Left hindlimb (tissue), 1 donor: ENCODE measurements around the gene PARVA.
A peak's percentile ranks its signal among the peaks of the same experiment; 100 is the strongest.

Experiments
- DNase-seq: peaks from one replicate; pipeline ENCODE4 v3.0.0-alpha.2; 2018

Gene PARVA

DNA sequence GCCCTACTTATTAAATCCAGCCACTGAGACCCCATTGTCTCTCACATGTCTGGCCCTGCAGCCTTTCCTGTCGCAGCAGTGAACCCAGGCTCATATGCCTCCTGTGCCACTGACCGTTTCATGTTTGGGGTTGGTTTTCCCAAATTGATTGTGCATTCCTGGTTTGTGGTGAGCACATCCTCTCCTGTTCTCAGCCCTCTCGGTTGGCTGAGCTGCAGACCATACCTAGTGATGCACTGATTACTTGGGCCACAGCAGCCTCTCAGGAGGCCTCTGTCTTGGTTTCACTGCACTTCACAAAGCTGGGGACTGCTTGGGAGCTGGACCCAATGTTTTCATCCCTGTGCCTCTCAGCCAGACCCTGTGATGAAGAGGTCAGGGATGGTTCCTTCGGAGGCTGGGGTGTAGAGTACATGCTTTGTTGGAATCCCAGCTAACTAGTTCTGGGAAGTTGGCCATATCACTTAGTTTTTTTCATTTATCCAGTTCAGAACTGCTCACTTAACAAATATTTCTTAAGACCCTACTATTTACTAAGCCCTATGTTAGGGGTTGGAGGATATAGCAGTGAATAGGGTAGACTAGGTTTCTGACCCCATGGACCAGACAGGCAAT, 30.9 kb downstream of the PARVA start:
- DNase-seq, result no peak

DNA sequence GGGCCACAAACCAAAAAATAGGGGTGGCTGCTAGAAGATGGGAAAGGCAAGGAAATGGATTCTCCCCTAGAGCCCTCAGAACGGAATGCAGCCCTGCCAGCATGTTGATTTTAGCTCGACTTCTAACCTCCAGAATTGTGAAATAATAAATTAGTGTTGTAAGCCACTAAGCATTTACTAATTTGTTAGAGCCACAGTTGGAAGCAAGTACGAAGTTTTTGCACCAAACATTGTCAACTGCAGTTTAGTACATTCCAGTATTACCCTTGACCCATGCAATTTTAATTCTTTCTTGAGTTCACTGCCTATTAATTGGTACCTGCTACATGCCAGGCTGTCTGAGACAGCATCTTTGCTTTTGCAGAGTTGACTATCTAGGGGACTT, 32.2 kb downstream of the PARVA start:
- no peak for DNase-seq

DNA sequence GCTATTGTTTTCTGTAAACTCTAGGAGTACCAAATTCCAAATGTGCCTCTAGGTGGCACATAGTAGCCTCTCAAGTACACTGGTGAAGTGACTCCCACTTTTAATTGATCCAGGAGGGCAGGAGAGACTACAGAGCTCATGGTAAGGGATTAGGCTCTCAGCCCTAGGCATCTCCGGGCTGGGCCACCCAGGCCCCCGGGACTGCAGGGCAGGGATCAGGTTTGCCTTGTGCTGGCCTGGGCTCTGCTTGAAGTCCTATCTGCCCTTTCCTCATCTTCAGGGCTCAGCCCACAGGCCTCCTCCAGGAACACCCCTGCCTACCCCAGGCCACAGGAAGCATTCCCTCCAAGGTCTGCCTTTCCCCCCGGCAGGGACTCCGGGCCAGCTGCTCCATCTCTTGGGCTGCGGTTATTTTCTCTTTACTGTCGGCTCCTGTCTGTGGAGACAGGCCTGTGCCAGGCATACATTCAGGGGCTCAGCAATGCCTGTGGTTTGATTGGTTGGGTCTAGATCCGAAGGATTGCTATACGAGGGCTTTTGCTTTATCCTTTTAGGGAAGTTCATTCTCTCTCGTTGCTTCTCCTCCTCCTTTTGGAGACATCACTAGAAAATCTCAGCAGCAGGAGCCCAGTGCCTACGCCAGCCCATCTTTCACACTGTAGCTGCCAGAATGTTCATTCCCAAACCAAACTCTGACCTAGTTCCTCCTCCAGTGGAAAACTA, 32.8 kb downstream of the PARVA start:
- DNase-seq, result peak; percentile 53

DNA sequence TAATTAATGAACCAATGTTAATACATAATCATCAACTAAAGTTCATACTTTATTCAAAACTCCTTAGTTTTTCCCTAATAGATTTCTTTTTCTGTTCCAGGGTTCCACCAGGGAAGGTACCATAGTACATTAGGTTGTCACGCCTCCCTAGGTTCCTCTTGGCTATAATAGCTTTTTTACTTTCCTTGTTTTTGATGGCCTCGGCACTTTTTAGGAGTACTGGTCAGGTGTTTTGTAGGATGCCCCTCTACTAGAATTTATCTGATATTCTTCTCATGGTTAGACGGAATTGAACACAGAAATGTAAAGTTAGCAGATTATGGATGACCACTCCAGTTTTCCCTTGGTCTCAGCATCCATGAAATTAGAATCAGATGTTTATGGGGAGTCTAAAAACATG, 34.0 kb downstream of the PARVA start:
- DNase-seq, result no peak

DNA sequence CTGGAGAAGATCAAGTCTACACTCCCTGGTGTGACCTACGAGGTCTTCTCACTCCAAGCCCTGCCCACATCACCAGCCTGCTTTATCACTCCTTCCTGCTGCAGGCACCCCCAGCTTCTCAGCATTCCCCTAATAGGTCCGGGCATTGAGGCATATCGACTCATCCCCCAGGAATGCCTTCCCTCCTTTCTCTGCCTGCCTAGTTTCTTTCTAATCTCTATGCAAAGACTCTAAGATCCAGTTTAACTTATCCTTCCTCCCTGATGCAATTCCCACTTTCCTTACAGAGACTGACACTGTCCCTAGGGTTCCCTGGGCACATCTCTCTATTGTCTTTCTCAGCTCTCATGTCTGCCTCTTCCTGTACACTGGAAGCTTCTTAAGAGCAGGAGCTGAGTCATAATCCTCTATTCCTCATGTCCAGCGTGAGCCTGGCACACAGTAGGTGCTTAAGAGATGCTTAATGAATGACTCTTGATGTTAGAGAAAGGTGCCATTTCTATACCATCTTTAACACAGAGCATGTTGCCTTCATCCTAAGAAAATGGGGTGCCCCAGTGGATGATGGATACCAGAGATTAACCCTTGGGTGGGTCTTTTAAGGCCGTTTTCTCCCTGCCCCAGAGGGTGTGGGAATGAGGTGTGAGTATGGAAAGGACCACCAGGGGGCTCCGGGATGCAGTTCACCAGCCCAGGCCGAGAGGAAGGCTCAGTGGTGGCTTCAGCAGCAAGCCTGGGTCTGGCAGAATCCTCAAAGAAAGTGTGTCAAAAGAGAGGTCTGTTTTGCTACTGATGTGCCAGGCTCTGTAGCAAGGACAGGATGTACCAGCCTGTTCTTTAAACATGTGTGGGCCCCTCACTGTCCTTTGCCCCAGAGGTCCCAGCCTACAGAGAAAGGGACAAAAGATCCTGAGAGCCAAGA, 34.7 kb downstream of the PARVA start:
- DNase-seq, result peak; percentile 77

DNA sequence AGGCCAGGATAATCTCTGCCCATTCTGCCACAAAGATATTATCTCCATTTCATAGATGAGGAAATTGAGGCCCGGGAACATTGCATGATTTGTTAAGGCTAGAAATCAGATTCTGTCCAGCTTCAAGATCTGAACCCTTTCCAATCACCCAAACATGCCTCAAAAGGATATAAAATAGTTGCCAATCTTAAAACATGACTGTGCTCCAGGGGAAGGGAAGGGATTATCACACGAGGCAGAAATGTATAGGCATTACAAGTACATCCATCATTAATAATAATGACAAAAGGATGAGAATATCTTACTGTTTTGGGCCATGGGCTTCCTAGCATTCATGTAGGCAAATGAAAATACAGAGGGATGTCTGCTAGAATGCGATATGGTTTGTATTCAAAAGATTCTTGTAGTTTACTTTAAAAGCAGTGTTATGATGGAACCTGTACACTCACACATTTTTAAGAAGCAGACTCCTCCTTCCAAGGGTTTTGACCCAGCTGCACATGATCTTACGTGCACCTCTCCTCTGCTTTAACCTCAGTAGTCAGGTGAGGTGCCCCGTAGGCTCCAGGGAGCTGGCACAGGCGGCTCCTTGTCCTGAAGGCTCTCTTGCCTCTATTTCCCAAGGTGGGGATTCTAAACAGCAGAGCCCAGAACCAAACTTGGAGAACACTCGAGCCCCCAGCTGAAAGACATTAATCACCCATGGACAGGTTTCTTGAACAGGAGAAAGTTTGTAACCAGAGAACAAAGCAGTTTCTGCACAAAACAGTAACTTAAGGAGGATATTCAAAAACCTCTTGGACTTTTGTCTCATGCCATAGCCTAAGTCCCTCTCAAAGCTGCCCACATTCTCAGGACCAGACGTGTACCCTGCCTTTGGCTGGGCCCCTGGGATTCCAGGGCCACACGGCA, 36.0 kb downstream of the PARVA start:
- no peak for DNase-seq

DNA sequence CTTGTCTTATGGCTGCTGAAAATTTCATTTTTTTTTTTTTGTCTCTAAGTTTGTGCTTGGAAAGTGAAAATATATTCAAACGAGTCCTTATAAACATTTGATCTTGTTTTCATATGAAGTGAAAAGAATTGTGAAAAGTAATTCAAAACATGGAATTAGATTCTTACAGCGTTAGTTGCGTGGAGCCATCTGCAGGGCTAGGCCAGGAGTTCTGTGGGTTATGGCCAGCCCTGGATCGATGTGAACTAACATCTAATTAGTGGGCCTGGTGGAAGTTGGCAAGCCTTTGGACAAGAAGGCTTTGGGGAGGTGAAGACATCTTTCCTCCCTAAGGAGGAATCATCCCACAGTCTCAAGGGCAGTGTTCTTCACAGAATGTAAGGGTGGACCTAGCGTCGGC, 37.2 kb downstream of the PARVA start:
- no peak for DNase-seq

DNA sequence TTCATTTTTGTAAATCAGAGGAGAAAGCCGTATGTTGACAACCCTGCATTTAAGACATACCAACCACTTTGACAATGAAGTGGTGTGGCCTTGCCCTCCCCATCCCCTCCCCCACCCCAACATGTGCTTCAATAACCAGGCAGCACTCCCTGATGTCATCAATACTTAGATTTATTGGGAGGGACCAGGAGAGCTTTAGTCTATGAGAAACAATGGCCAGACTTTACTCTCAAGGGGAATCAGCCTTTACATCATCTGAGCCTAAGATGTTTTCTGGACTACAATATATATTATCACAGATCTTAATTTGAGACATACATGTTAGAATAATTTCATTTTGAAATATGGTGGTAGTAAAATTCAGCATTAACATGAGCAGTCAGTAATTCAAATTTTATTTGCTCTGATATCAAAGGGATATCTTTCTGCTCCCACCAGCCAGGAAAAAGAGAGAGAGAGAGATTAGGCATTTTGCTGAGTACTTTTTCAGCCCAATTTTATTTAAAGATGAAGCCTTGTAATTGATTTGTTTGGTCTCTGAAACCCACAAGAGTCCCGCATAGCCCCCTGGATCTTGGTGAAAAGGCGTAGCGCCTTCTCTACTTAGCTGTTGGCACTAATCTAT, 38.1 kb downstream of the PARVA start:
- DNase-seq, result no peak

DNA sequence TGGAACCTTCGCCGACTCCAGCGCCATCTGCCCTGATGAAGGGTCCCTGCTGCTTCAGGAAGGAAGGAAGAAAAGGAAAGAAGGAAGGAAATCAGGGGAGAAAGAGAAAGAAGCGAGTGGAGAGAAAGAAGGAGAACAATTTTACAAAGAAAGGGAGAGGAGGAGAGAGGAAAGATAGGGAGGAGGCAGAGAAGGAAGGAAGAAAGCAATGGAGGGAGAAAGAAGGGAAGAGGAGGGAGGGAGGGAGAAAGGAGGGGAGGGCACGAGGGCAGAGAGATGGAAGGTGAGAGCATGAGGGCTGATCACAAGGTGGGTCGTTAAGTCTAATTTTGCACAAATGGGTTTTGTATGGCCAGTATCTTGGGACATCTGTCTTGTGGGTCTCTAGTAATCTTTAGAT, 39.2 kb downstream of the PARVA start:
- no peak for DNase-seq

DNA sequence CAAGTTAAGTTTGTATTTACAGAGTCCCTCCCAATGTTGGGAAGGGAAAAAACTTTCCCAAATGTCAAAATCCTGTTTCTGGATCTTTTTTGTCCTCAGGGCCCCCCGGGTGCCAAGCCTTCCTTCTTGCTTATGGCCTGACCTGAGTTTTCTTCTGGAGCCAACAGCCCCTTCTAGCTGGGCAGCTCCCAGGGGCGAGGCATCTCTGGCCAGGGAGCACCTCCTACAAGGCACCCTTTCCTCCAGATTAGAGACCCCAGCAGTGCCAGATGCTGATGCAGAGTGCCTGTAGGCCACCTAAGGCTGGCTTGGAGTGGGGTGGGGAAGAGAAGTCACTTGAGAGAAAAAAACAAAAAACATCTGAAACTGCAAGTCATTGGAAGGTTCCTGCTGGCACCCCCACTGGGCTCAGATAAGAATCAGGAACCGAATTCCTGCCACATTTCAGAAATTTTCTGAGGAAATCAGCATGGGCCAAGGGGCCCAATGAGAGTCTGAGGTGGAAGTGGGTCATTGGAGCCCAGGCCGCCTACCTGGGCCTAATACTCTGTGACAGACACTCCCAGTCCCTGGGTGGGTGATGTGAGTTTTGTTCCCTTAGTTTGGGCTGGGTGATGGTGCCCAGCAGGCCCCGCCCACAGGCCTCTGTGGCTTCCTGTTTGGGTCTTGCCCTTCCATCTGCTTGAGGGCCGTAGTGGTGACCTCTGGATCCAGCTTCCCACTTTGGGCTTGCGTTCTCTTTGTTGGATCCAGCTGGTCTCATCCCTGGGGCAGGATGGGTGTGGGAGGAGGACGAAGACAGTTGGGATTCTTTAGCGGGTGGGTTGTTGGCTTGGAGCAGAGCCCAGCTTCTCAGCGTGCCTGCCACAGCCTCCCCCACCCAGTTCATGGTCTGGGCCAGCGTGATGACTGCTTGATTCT, 40.6 kb downstream of the PARVA start:
- peak; percentile 51 for DNase-seq

DNA sequence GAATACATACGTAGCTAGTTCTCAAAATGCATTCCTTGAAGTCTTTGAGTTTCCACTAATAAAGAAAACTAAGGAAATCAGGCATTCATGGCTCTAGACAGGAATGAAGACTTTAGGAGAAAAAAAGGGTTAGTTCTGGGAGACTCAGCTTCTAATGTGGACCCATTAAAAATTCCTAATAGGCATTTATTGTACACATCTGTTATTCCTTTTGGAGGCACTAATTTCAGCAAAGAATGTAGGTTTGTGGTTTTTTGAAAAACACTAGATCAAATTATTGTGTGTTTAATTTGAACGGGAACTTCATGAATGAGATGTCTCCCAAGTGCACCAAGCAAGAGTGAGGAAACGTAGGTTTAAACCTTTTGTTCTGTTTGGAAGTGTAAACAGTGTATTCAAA, 42.7 kb downstream of the PARVA start:
- no peak for DNase-seq

DNA sequence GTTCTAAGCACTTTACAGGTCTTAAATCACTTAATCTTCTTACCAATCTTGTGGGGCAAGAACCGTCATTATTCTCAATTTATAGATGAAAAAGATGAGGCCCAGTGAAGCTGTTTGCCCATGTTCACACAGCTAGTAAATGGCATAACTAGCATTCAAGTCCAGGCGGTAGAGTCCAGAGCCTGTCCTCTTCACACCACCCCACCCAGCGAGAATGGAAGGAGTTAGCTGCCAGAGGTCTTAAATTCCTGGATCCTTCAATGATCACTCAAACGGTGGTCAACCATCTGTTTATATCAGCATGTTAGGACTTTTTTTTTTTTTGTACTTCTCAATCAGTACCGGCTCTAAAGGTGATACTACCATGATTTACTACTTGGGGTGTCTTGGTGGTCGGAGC, 43.3 kb downstream of the PARVA start:
- DNase-seq, result no peak

DNA sequence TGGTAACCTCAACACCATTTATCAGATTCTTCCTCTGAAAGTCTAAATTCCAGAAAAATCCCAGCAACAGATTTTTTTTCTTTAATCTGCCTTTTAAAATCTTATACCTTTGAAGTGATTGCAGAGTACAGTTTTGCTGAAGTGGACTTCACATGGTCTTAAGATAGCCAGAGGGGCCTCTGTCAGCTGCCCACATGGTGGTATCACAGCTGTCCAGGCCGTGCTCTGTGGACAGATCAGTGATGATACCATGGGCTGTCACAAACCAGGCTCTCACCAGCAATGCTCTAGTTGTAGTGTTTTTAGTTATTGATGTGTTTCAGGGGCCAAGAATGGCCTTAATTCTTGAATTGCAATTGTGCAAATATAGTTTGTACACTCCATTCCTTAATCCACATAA, 44.0 kb downstream of the PARVA start:
- DNase-seq, result no peak

DNA sequence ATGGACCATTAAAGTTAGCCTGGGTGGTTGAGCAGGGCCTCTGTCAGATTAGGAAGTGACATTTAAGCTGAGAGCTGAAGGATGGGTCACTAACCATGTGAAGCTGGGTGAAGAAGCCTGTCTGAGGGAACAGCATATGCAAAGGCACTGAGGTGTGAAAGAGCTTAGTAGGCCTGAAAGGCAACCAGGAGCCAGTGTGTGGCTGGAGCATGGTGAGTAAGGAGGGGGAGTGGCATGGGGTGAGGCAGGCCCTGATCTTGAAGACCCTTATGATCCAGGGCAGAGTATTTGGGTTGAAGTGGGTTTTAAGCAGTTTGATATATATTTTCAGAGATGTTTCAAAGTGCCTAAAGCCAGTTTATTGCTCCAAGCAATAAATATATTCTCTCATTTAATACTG, 48.8 kb downstream of the PARVA start:
- no peak for DNase-seq

DNA sequence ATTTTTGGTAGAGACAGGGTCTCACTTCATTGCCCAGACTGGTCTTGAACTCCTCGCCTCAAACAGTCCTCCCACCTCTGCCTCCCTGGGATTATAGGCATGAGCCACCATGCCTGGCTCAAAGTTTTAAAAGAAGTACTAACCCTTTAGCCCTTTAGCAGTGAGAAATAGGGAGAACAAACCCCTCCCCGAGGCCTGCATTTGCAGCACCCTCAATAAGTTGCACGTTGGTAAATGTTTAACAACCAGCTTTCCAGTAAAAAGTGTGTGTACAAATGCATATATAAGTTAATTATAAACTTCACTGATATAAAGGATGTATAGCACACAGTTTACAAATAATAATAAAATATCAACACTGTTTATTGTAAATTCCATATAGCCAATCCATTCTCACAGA, 51.8 kb downstream of the PARVA start:
- no peak for DNase-seq

DNA sequence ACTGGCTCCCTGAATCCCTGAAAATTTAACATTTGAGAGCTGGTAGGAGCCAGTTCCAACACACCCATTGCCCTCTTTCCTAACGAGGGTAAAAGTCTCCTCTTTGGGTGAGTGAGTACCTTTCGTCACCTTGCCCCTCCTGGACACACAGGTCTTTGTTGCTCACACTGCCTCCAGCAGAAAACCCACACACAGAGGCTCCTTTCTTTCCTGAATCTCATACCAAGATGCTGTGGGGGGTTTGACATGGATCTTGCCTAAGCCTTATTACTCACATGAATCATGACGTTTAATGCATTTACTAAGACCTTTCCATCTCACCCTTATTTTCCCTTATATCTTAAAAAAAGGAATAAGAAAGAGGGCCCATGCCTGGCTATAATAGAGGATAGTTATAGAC, 53.0 kb downstream of the PARVA start:
- no peak for DNase-seq

DNA sequence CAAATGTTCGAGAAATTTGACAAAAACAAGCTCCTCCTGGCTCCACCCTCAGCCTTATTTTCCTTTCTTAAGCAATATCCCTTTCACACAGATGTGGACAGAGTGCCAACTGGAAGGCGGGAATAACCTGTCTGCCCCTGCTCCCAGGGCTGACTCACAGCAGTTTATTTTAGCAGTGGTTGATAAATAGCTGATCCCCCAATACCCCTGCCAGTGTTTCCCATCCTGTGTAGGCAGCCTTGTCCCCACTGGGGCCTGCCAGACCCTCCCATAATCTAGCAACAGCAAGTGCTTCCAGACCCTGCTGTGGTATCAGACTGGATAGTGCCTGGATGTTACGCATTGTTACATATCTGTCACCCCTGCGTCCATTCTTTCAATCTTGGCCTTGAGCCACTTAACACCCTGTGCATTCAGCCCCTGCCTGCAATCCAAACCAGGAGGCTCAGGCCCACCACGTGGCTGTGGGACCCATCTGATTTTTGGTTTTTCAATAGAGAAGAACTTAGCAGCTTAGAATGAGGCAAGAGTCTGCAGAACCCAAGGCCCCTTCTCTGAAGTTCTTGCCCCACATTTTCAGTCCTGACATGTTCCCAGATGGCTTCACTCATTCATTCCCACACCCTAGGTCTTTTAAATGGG, 53.7 kb downstream of the PARVA start:
- no peak for DNase-seq

DNA sequence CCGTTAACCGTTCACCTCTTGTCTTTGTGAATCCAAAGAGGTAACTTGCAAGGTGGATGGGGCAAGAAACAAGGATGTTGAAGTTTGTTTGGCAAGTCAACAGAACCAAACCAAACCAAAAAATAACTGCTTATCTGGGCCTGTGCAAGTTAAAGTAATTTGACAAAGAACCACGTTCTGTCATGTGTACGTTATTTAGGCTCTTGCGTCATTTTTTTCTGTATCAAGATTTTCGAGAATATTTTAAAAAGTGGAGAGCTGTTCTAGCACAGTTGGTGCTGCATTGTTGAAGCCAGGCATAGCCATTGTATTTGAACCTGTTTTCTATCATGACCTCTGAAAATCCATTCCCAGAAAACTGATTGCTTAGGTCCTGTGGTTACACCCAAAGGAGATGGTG, 55.1 kb downstream of the PARVA start:
- DNase-seq, result no peak

DNA sequence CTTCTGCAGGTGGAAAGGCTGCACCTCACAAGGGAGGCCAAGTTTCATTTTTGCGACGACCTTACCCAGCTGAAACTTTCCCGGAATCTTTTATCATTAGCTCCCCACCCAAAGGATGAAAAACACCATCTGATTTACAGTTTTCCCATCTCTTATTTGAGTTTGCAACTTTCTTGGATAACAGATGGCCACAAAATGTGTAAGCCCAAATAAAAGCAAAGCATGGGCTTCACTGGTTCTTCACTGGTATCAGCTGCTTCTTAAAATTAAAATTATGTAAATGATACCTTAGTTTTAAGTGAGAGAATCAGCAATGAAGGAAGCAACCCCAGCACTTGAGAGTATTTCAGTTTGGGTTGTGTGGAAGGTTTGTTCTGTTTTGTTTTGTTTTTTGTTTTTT, 55.8 kb downstream of the PARVA start:
- no peak for DNase-seq

DNA sequence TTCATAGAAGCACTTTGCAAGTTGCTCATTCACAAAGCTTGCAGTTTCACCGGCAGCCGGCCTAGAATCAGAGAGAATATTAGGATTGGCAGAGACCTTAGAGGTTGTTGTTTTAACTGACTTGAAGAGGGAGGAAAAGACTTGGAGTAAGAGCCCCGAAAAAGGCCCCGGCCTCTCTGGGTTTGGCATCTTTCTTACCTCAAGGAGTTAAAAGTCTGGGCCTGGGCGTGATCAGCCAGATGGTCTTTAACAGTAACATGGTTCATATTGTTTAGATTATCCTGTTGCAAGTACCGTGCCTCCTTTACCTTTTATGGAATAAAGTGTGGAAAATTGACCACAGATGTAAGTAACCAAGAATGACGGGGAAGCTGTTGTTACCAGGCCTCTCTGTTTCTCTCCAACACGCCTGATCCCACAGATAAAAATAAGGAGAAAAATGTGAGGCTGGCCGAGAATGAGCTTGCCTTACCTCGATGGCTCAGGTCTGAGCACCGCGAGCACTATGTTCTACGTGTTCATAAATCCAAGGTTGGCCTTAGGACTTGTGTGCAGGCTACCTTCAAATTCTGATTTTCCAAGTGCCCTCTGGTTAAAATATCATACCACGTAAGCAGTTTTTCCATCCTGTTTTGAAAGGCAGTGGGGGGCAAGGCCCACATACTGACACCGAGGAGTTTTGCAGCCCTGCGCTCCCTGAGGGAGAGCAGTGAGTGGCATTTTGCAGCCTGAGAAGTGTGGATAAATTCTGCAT, 56.4 kb downstream of the PARVA start:
- DNase-seq, result peak; percentile 69
